Cardiac muscle cell (in vitro differentiated cells and primary cell): ENCODE measurements around the gene STK36. TPM values are rescaled to one million over a fixed set of nuclear protein-coding genes. Genes with fewer than 3 reads are reported as not detected.

Source experiments
- DNase-seq, 2 donors: peaks; one replicate each; pipeline versions ENCODE4 v3.0.0 to v3.0.0-alpha.2; 2010 to 2017; ENCODE audit warnings: low read depth in 1 of 2, low spot score in 1 of 2
- H3K27ac ChIP-seq: fragments of 200-600 bp; sonication (generic); 2 replicates; pipeline ENCODE4 v1.5.1; 2016
- H3K27me3 ChIP-seq: fragments of 200-600 bp; sonication (generic); 2 replicates; pipeline ENCODE4 v1.6.0; 2016; ENCODE audit warnings: control low read depth
- H3K36me3 ChIP-seq: fragments of 200-600 bp; sonication (generic); 2 replicates; pipeline ENCODE4 v1.5.1; 2016; ENCODE audit warnings: control low read depth
- H3K4me1 ChIP-seq: fragments of 200-600 bp; sonication (generic); 2 replicates; pipeline ENCODE4 v1.8.1; 2017; ENCODE audit warnings: low read depth, mild to moderate bottlenecking, mixed run types
- H3K4me3 ChIP-seq: fragments of 200-600 bp; sonication (generic); 2 replicates; pipeline ENCODE4 v1.5.1; 2016; ENCODE audit warnings: mild to moderate bottlenecking
- H3K9me3 ChIP-seq: fragments of 200-600 bp; sonication (generic); 2 replicates; pipeline ENCODE4 v1.5.1; 2017; ENCODE audit warnings: low read depth, mild to moderate bottlenecking, control low read depth
- polyA plus RNA-seq: library from polyadenylated mRNA; unstranded; fragments of >200 nt; fragmentation: Nextera tagmentation; extraction: Ambion mirVana; gene quantifications from 2 replicates; pipeline ENCODE4 v1.2.1, GENCODE V29; 2016
- total RNA-seq: library from RNA; depleted of rRNA; stranded (reverse); fragments of >200 nt; gene quantifications from 2 replicates; pipeline ENCODE4 v1.2.3, GENCODE V29; 2016
- TF ChIP-seq, protein P1 (sequence below): IDR thresholded peaks from 2 replicates; pipeline ENCODE4 v1.5.1; 2012; ENCODE audit warnings: low read depth, mild to moderate bottlenecking, low read length

STK36 gene
- total and polyA plus RNA-seq, 2 experiments from 2014 or later = 56.2 to 63.5 TPM

DNA sequence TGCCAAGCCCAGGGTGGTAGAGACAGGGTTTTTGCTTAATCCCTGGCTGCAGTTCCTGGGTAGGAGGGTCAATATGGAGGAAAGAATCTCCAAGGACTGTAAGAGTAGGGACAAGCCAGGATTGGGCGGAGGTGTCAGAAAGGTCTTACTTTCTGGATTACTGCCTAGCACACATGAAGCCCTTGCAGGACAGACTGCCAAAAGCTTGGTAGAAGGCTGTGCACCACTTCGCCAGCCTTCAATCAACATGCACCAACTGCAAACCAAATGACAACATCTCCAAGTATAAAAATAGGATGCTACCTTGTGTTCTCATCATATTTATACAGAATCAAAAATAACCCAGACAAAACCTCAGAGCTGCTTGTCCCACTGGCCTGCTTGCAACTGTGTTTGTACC lies 16.1 kb upstream of the STK36 start:
- DNase-seq = no peak
- Histone ChIP-seq H3K27me3 (no peaks in the 10 kb centered on the region), H3K9me3 (no peaks in the 10 kb centered on the region), H3K4me3 (no peak overlapping the region), H3K36me3 (peaks cover 29% of the 10 kb centered on the region), H3K4me1 (peaks cover 3% of the 10 kb centered on the region), H3K27ac (no peak overlapping the region)
- TF ChIP-seq, protein P1, sequence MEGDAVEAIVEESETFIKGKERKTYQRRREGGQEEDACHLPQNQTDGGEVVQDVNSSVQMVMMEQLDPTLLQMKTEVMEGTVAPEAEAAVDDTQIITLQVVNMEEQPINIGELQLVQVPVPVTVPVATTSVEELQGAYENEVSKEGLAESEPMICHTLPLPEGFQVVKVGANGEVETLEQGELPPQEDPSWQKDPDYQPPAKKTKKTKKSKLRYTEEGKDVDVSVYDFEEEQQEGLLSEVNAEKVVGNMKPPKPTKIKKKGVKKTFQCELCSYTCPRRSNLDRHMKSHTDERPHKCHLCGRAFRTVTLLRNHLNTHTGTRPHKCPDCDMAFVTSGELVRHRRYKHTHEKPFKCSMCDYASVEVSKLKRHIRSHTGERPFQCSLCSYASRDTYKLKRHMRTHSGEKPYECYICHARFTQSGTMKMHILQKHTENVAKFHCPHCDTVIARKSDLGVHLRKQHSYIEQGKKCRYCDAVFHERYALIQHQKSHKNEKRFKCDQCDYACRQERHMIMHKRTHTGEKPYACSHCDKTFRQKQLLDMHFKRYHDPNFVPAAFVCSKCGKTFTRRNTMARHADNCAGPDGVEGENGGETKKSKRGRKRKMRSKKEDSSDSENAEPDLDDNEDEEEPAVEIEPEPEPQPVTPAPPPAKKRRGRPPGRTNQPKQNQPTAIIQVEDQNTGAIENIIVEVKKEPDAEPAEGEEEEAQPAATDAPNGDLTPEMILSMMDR = no peak

DNA sequence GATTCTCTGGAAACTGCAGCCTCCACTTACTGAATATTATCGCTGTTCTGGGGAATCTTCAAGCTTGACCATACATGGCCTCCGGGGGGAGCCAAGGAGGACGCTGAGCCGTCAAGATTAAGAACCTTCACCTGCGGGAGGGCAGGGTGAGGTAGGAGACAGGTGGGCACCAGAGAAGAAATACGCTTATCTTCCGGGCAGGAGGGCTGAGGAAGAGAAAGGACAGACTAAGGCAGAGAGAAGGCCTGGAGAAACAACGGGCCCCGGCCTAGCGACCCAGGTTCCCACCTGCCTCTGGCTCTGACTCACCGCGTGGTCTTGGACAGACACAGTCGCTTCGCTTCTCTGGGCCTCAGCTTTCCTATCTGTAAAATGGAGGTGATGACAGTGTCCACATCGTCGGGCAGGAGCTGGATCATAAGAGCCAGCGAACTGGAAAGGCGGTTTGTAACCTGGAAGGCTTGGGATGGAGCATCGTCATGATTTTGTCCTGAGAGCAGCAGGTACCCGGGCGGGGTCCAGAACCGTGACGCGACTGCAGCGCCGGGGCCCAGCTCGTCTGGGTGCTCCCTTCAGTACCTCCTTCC lies 13.1 kb upstream of the STK36 start:
- Histone ChIP-seq H3K27ac (peak overlapping the region; percentile 19), H3K4me3 (peak overlapping the region; percentile 63)

GRCh38 chr2:218659258-218659987 lies 12.5 kb upstream of the STK36 start, which contains the start of the genes BCS1L and ZNF142:
TSS of gene BCS1L (plus strand) at chr2:218659683. CDS start at chr2:218660988, 1,305 bp downstream.
TSS of gene ZNF142 (minus strand) at chr2:218659623. CDS start at chr2:218656429, 3,194 bp downstream.
- Histone ChIP-seq H3K9me3 (no peaks in the 10 kb centered on the region), H3K27ac (peak within 1 kb of the TSS; percentile 19), H3K4me3 (peak within 1 kb of the TSS; percentile 63), H3K36me3 (peaks cover 28% of the 10 kb centered on the region), H3K4me1 (peaks cover 3% of the 10 kb centered on the region), H3K27me3 (no peaks in the 10 kb centered on the region)
- DNase-seq = peak; percentile 88 to 91
- TF ChIP-seq, protein P1 = no peak

More for the DNA sequence above, 13.1 kb upstream of the STK36 start:
- peaks cover 26% of the 10 kb centered on the region for H3K36me3 ChIP-seq
- TF ChIP-seq, protein P1 = peak; percentile 48
- no peaks in the 10 kb centered on the region for H3K27me3 ChIP-seq
- H3K4me1 ChIP-seq = peaks cover 3% of the 10 kb centered on the region
- no peaks in the 10 kb centered on the region for H3K9me3 ChIP-seq
- DNase-seq = peak; percentile 30 to 37

DNA sequence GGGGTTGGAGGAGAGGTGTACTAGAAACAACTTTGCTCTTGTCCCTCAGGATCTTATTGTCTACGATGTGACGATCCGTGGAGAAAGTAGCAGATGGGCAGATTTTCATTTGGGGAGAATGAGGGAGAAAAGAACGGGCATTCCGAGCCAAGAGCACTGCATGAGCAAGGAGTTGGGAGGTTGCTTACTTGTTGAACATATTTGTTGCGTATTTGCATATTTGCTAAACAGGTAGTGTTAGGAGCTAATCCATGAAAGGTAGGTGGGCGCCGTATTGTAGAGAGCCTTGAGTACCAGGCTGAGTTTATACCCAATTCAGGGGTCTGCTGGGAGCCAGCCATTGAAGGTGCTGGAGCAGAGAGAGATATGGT lies 11.9 kb upstream of the STK36 start:
- peak in 1 of 2 donors; percentile 6 for DNase-seq
- TF ChIP-seq, protein P1 = no peak
- no peaks in the 10 kb centered on the region for H3K9me3 ChIP-seq
- peaks cover 28% of the 10 kb centered on the region for H3K36me3 ChIP-seq
- peaks cover 3% of the 10 kb centered on the region for H3K4me1 ChIP-seq
- no peak overlapping the region for H3K27ac ChIP-seq
- no peaks in the 10 kb centered on the region for H3K27me3 ChIP-seq
- peak overlapping the region; percentile 63 for H3K4me3 ChIP-seq

DNA sequence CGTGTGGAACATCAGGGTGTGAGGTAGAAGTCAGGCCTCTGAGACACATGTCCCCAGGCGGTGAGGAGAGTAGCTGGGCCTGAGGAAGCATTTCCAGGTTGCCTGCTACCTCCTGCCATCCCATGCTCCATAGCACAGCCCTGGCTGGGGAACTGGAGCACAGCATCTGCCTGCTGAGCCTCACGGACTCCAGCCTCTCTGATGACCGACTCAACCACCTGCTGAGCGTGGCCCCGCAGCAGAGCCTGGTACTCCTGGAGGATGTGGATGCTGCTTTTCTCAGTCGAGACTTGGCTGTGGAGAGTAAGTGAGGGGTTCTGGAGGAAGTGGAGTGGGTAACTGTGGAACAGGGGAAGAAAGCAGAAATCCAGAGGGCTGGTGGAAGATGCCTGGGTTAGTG lies 9.5 kb upstream of the STK36 start:
- TF ChIP-seq, protein P1 = no peak

More for the DNA sequence above, 9.5 kb upstream of the STK36 start:
- no peak for DNase-seq
- peaks cover 29% of the 10 kb centered on the region for H3K36me3 ChIP-seq
- H3K9me3 ChIP-seq = no peaks in the 10 kb centered on the region
- H3K4me1 ChIP-seq = peaks cover 3% of the 10 kb centered on the region
- H3K27ac ChIP-seq = no peak overlapping the region
- no peaks in the 10 kb centered on the region for H3K27me3 ChIP-seq
- no peak overlapping the region for H3K4me3 ChIP-seq
